Measurements from ENCODE around the gene KIR3DL2.
"Not testable (repeated sequence)": the region's sequence is repeated elsewhere in the genome, so short reads cannot be mapped to it uniquely, and the experiment has no call there.

- TF ChIP-seq CTCF, POLR2A (IDR thresholded peaks at IDR 0.05): not testable (repeated sequence)
These were observed 48.4 kb downstream of the KIR3DL2 start for GRCh38 chr19:54898685-54899084.
